Suprapubic skin (tissue), 4 donors: Measurements from ENCODE around the gene KRTAP4-16. TPM values are rescaled to one million over a fixed set of nuclear protein-coding genes. Genes with fewer than 3 reads are reported as not detected.
"Not testable (repeated sequence)": the region's sequence is repeated elsewhere in the genome, so short reads cannot be mapped to it uniquely, and the experiment has no call there.

Experiments
- DNase-seq, 2 donors: peaks; one replicate each; pipeline ENCODE4 v3.0.0-alpha.2; 2019; ENCODE audit warnings: low spot score in 2 of 2
- H3K27ac ChIP-seq: fragments of 200-600 bp; sonication (generic); one replicate; pipeline ENCODE4 v1.5.1; 2019
- H3K27me3 ChIP-seq: fragments of 200-600 bp; sonication (generic); one replicate; pipeline ENCODE4 v1.5.1; 2019
- H3K36me3 ChIP-seq: fragments of 200-600 bp; sonication (generic); one replicate; pipeline ENCODE4 v1.5.1; 2019
- H3K4me1 ChIP-seq: fragments of 200-600 bp; sonication (generic); one replicate; pipeline ENCODE4 v1.5.1; 2019
- H3K4me3 ChIP-seq: fragments of 200-600 bp; sonication (generic); one replicate; pipeline ENCODE4 v1.5.1; 2019; ENCODE audit warnings: mild to moderate bottlenecking
- H3K9me3 ChIP-seq: fragments of 200-600 bp; sonication (generic); one replicate; pipeline ENCODE4 v1.5.1; 2019
- EP300 ChIP-seq: sonication (generic); formaldehyde crosslinking; IDR thresholded peaks from one replicate; pipeline ENCODE4 v1.6.1; 2017; ENCODE audit warnings: antibody characterized with exemption
- POLR2A ChIP-seq, 2 donors: fragments of 450-650 bp; IDR thresholded peaks; one replicate each; pipeline ENCODE4 v1.6.1; 2017; ENCODE audit warnings: antibody characterized with exemption in 2 of 2, mild to moderate bottlenecking in 2 of 2, moderate library complexity in 2 of 2
- POLR2AphosphoS5 ChIP-seq, 3 donors: sonication (generic); formaldehyde crosslinking; IDR thresholded peaks; one replicate each; pipeline ENCODE4 v1.6.1; 2017; ENCODE audit warnings: antibody characterized with exemption in 3 of 3
- WGBS: methylation state at CpG from one replicate; pipeline ENCODE4 v1.1.5; 2018; 5-methylcytosine and 5-hydroxymethylcytosine counted together
- total RNA-seq, 4 donors: library from RNA; depleted of rRNA; stranded (reverse); fragments of >200 nt; gene quantifications; one replicate each; pipeline ENCODE4 v1.1.0, GENCODE V29; 2016
- TF ChIP-seq, protein P1 (sequence below), 2 donors: fragments of 200-600 bp in 1 of 2; fragments of 450-650 bp in 1 of 2; sonication (generic) in 1 of 2; IDR thresholded peaks; one replicate each; pipeline ENCODE4 v1.5.1; 2016 to 2019; ENCODE audit warnings: antibody characterized with exemption in 2 of 2, mild to moderate bottlenecking in 1 of 2, moderate library complexity in 1 of 2

Gene KRTAP4-16
- total RNA-seq, 4 donors from 2014 or later = not detected

DNA sequence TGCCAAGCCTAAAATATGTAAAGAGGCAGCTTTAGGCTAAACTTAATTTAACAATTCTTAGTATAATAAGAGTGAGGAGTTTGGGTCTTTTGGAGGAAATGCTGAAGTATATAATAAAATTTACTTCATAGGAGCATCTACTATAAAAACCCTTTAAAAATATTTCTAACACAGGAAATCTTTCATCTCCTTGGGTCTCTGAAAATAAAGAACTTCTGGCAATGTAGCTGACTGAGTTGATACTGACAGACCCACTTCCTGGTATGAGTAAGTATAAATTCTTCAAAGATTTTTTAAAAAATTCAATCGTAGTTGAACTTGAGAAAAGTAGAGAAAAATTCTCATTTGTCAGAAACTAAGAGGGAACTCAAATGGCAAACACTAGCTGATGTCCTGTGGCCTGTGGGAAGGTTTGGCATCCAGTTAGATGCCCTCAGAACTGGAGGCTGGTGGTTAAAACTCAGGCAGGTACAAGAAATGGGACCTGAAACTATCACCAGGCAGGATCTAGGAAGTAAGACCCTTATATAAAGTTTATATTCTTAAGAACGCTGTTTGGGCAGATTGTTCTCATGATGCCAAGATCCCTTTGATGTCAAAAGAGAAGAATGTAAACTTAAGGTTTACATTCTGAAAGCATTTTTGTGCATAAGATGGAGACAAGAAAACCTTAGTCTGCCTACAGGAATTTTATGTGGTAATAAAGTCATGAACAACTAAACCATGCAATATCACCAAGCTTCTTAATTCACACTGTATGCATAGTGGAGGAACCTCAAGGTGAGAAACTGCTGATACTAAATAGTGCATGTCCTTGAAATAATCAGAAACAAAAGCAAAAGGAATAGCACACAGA lies 32.1 kb upstream of the KRTAP4-16 start:
- TF ChIP-seq, protein P1, sequence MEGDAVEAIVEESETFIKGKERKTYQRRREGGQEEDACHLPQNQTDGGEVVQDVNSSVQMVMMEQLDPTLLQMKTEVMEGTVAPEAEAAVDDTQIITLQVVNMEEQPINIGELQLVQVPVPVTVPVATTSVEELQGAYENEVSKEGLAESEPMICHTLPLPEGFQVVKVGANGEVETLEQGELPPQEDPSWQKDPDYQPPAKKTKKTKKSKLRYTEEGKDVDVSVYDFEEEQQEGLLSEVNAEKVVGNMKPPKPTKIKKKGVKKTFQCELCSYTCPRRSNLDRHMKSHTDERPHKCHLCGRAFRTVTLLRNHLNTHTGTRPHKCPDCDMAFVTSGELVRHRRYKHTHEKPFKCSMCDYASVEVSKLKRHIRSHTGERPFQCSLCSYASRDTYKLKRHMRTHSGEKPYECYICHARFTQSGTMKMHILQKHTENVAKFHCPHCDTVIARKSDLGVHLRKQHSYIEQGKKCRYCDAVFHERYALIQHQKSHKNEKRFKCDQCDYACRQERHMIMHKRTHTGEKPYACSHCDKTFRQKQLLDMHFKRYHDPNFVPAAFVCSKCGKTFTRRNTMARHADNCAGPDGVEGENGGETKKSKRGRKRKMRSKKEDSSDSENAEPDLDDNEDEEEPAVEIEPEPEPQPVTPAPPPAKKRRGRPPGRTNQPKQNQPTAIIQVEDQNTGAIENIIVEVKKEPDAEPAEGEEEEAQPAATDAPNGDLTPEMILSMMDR (IDR thresholded peaks at IDR 0.05) = no peak
- TF ChIP-seq POLR2AphosphoS5 (IDR thresholded peaks at IDR 0.05) (no peak), POLR2A (IDR thresholded peaks at IDR 0.05) (no peak), EP300 (no peak)
- no peak for DNase-seq
- WGBS = 63% methylated on average over 2 of the region's 2 CpGs
- no peak overlapping the region for H3K4me3 ChIP-seq
- H3K9me3 ChIP-seq = no peaks in the 10 kb centered on the region
- H3K27ac ChIP-seq = no peak overlapping the region
- no peaks in the 10 kb centered on the region for H3K4me1 ChIP-seq
- H3K27me3 ChIP-seq = no peaks in the 10 kb centered on the region
- H3K36me3 ChIP-seq = no peaks in the 10 kb centered on the region

DNA sequence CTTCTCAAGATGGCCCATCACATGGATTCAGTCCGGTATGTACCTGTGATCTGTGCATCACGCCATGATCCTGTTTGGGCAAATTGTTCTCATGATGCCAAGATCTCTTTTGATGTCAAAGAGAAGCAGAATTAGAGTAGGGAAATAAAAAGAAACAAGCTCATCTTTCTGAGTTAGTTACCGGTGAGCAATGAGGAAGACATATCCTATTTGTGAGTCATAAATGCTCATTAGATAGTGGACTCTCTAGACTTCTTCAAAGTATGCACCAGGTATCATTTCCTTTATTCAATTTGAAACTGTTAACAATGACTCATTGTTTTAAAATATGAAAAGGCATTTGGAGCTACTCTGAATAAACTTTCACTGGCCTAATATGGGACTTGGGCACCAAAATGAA lies 30.0 kb upstream of the KRTAP4-16 start:
- Histone ChIP-seq H3K27me3 (no peaks in the 10 kb centered on the region), H3K9me3 (no peaks in the 10 kb centered on the region), H3K4me3 (no peak overlapping the region), H3K27ac (no peak overlapping the region), H3K36me3 (no peaks in the 10 kb centered on the region), H3K4me1 (no peaks in the 10 kb centered on the region)
- WGBS = 84% methylated on average over 3 of the region's 3 CpGs
- DNase-seq = no peak
- TF ChIP-seq EP300 (no peak), POLR2A (IDR thresholded peaks at IDR 0.05) (no peak), POLR2AphosphoS5 (IDR thresholded peaks at IDR 0.05) (no peak)
- TF ChIP-seq, protein P1 (IDR thresholded peaks at IDR 0.05) = no peak

DNA sequence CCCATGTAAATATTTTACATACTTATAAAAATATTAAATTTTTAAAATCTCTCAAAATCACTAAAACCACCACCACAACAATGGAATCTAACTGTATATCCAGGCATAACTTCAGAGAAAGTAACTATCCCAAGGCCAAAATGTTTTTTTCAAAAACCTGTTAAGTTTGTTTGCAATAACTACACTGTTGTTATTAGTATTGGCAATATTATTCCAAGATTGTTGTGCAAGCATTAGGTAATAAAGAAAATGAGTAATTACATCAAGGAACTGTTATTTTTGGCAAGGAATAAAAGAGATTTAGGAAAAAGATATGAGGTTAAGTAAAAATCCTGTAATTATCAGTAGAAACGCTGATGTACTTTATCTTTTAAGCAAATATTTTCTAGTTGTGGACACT lies 25.4 kb upstream of the KRTAP4-16 start:
- no peaks in the 10 kb centered on the region for H3K4me1 ChIP-seq
- TF ChIP-seq POLR2A (IDR thresholded peaks at IDR 0.05) = no peak
- TF ChIP-seq POLR2AphosphoS5 (IDR thresholded peaks at IDR 0.05) = no peak
- TF ChIP-seq, protein P1 (IDR thresholded peaks at IDR 0.05) = no peak
- no peak for TF ChIP-seq EP300
- H3K9me3 ChIP-seq = no peaks in the 10 kb centered on the region
- no peaks in the 10 kb centered on the region for H3K27me3 ChIP-seq
- WGBS = 34% methylated on average over 1 of the region's 1 CpG
- no peak overlapping the region for H3K27ac ChIP-seq
- H3K36me3 ChIP-seq = no peaks in the 10 kb centered on the region
- no peak for DNase-seq
- no peak overlapping the region for H3K4me3 ChIP-seq

DNA sequence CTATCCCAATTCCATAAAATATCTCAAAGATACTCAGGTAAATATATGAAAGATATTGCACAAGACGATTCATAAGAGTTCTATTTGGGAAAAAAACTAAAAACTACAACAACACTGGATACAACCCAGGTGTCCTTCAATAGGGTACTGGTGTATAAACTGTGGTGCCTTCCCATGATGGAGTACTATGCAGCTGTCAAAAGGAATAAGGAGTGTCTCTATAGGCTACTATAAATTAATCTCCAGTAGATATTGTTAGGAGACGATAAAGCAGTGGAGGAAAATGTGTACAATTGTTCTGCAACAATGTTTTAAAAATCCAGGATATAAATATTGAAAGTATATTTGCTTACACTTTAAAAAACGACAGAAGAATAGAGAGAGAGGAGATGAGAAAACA lies 24.4 kb upstream of the KRTAP4-16 start:
- DNase-seq = no peak
- WGBS = 87% methylated on average over 3 of the region's 3 CpGs
- no peaks in the 10 kb centered on the region for H3K27me3 ChIP-seq
- H3K9me3 ChIP-seq = no peaks in the 10 kb centered on the region
- H3K27ac ChIP-seq = no peak overlapping the region
- no peaks in the 10 kb centered on the region for H3K36me3 ChIP-seq
- H3K4me1 ChIP-seq = no peaks in the 10 kb centered on the region
- TF ChIP-seq EP300 (no peak), POLR2A (IDR thresholded peaks at IDR 0.05) (no peak)
- no peak overlapping the region for H3K4me3 ChIP-seq

DNA sequence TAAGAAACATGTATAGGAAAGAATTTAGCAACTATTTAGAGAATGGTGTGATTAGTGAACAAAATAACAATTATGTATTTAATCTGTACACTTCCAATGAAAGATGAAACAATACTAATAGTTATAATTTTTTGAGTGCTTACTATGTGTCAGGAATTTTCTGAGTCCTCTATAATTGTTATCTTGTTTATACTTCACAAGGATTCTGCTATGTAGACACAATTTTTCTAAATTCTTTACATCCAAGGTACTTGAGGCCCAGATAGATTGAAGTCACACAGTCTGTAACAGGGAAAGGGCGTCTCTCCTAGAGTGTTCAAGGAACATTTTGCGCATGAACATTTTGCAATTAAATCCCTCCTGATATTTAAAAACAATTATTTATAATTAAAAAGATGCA lies 23.1 kb upstream of the KRTAP4-16 start:
- Histone ChIP-seq H3K27ac (no peak overlapping the region), H3K27me3 (no peaks in the 10 kb centered on the region), H3K36me3 (no peaks in the 10 kb centered on the region), H3K4me1 (no peaks in the 10 kb centered on the region), H3K9me3 (no peaks in the 10 kb centered on the region), H3K4me3 (no peak overlapping the region)
- DNase-seq = no peak
- 98% methylated on average over 2 of the region's 2 CpGs for WGBS
- TF ChIP-seq, protein P1 (IDR thresholded peaks at IDR 0.05) = no peak
- TF ChIP-seq POLR2AphosphoS5 (IDR thresholded peaks at IDR 0.05) = no peak
- TF ChIP-seq POLR2A (IDR thresholded peaks at IDR 0.05) = no peak
- no peak for TF ChIP-seq EP300

DNA sequence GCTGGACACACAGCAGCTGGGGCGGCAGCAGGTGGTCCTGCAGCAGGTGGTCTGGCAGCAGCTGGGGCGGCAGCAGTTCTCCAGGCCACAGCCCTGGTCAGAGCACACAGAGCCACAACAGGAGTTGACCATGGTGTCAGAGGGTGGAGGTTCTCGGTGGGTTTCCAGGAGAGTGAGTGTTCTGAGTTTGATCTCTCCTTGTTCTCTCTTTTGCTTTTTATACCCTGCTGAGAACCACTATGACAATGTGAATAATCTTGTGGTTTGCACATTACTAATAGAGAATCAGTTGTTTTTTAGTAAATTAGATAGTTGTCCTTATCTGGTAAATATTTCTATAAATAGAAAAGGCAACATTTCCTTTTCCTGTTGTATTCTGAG lies 22.0 kb upstream of the KRTAP4-16 start, which contains the start of gene KRTAP4-12:
TSS of gene KRTAP4-12 (minus strand) at position 192 of the 381 bp plus-strand sequence. CDS start at position 132, 60 bp downstream.
- DNase-seq, H3K36me3 ChIP-seq, H3K9me3 ChIP-seq, H3K27me3 ChIP-seq, H3K4me3 ChIP-seq, H3K27ac ChIP-seq, H3K4me1 ChIP-seq: not testable (repeated sequence)
- WGBS = 100% methylated on average over 1 of the region's 3 CpGs

DNA sequence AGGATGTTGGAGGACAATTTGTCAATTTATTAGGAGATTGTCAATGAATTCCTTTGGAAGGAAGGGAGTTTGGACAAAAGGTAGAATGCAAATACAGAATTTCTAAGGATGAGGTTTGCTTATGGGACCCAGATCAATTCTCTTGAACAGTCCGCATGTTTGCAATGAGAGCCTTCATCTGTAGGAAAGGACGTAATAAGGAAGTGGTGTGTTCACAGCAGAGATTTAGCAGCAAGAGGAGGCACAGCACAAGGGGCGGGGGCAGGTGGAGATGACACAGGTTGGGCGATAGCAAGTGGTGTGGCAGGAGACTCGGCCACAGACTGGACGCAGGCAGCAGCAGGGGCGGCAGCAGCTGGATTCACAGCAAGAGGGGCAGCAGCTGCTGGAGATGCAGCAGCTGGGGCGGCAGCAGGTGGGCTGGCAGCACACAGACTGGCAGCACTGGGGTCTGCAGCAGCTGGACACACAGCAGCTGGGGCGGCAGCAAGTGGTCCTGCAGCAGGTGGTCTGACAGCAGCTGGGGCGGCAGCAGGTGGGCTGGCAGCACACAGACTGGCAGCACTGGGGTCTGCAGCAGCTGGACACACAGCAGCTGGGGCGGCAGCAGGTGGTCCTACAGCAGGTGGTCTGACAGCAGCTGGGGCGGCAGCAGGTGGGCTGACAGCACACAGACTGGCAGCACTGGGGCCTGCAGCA lies 21.4 kb upstream of the KRTAP4-16 start:
- not testable (repeated sequence) for H3K27ac ChIP-seq, H3K36me3 ChIP-seq, H3K4me1 ChIP-seq, H3K9me3 ChIP-seq, DNase-seq, H3K27me3 ChIP-seq, H3K4me3 ChIP-seq
- 86% methylated on average over 10 of the region's 12 CpGs for WGBS
